ENCODE measurements around the gene ZBTB7B.

Gene ZBTB7B

GRCh38 chr1:155006601-155007101 lies 4.0 kb downstream of the ZBTB7B start:
- TF ChIP-seq CTCF (conservative IDR thresholded peaks at IDR 0.05; ENCODE audit: low read depth, low read length): no peak
- DNase-seq (ENCODE audit: low read depth): peak; percentile 56
- no peak overlapping the region for H3K4me3 ChIP-seq (ENCODE audit: low read depth, low read length)

- no peak for DNase-seq (ENCODE audit: low read depth)
- H3K4me3 ChIP-seq (ENCODE audit: low read depth, low read length): no peak overlapping the region
- TF ChIP-seq CTCF (conservative IDR thresholded peaks at IDR 0.05; ENCODE audit: low read depth, low read length): no peak
Measured at GRCh38 chr1:155007251-155007828, 4.7 kb downstream of the ZBTB7B start.

- TF ChIP-seq CTCF (conservative IDR thresholded peaks at IDR 0.05; ENCODE audit: low read depth, low read length): no peak
- no peak overlapping the region for H3K4me3 ChIP-seq (ENCODE audit: low read depth, low read length)
Measured at GRCh38 chr1:155008015-155008941, 5.7 kb downstream of the ZBTB7B start.

GRCh38 chr1:155009221-155009711 lies 6.7 kb downstream of the ZBTB7B start:
- no peak for TF ChIP-seq CTCF (conservative IDR thresholded peaks at IDR 0.05; ENCODE audit: low read depth, low read length)
- H3K4me3 ChIP-seq (ENCODE audit: low read depth, low read length): no peak overlapping the region
- DNase-seq (ENCODE audit: low read depth): no peak

More at GRCh38 chr1:155008015-155008941, 5.7 kb downstream of the ZBTB7B start:
- DNase-seq (ENCODE audit: low read depth): no peak

- DNase-seq (ENCODE audit: low read depth): no peak
- H3K4me3 ChIP-seq (ENCODE audit: low read depth, low read length): no peak overlapping the region
- no peak for TF ChIP-seq CTCF (conservative IDR thresholded peaks at IDR 0.05; ENCODE audit: low read depth, low read length)
Measured at GRCh38 chr1:155009742-155010141, 7.1 kb downstream of the ZBTB7B start.

GRCh38 chr1:155010211-155010918 lies 7.8 kb downstream of the ZBTB7B start:
- no peak for TF ChIP-seq CTCF (conservative IDR thresholded peaks at IDR 0.05; ENCODE audit: low read depth, low read length)
- no peak for DNase-seq (ENCODE audit: low read depth)

More at GRCh38 chr1:155010211-155010918, 7.8 kb downstream of the ZBTB7B start:
- H3K4me3 ChIP-seq (ENCODE audit: low read depth, low read length): no peak overlapping the region
